ENCODE results near the gene PPM1L.

PPM1L gene

DNA sequence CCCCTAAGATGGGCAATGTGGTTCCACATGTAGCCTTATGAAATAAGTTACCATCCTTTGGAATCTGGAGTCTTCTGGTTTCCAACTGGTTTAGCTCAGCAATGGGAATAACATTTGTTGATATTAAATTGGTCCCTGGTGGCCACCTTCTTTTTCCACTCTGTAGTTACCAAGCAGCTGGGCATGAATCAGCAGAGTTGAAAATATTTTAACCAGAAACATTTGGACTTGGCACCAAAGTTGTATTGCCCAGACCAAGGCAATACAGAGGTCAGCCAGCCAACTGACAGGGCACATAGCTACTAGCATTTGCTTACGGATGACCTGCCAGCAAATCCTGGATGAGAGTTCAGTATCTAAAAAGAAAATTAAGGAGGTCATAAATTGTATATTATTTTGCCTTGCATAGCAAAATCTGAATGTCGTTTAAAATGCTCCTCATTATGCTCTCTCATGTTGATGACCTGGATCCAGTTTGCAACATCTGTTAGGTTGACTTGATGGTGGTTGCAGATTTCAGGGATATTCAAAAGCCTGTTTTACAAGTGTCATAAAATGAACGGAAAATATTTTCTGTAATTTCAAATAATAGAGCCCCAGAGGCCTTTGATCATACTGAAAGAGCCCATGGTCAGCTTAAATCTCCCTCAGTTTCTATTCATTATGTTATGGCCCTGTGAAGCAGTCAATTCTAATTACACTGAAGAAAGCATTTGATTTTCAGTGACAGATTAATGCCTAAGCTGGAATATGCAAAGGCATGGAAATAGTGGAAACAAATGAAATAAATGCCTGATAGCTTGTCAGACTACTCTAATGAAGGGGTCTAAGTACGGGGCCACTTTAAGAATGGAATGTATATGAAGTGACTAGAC lies 54.6 kb downstream of the PPM1L start:
- no peak for DNase-seq

DNA sequence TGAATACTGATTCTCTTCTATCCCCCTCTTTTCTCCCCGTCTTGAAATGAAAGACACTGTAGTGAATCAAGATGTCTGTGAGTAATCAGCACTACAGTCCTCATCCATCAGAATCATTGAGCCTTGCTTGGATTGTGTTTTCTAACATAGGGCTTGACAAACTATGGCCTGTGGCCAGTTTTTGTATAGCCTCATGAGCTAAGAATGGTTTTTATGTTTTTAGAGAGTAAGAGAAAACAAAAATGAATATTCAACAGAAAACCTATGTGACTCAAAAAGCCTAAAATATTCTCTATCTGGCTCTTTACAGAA lies 55.2 kb downstream of the PPM1L start:
- DNase-seq = no peak

DNA sequence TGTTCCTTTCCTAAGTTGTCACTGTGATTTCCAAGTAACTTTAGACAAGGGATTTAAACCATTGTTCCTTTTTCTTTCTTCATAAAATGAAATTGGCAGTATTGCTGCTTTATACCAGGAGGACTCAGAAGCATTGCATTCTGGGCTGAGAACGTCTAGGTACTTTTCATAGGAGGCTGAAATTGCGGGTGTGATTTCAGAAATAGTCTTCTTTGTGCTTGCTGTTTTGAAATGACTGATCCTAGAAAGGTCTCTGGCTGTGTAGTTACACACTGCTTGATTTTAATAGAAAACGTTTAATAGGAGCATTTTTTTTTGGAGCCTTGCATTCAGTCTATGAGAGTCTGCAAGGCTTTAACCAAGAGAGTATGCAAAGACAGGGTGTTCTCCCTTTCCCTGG lies 56.3 kb downstream of the PPM1L start:
- no peak for DNase-seq

DNA sequence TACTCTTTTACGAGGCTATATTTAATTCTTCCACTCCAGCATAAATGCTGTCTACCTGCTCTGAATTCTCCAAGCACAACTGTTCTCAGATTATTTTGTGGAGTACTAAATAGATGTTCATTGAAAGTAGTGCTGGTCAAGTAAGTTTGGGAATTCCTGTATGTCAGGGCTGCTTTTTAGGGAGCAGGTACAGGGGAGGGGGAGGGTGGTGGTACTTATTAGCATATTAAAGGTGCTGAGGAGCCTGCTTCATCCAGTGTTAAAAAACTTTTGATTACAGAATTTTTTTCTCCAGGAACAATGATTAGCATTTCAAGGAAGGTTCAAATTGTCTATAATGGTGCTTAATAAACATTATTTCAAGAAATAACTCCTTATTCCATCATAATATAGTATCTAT lies 59.2 kb downstream of the PPM1L start:
- no peak for DNase-seq

DNA sequence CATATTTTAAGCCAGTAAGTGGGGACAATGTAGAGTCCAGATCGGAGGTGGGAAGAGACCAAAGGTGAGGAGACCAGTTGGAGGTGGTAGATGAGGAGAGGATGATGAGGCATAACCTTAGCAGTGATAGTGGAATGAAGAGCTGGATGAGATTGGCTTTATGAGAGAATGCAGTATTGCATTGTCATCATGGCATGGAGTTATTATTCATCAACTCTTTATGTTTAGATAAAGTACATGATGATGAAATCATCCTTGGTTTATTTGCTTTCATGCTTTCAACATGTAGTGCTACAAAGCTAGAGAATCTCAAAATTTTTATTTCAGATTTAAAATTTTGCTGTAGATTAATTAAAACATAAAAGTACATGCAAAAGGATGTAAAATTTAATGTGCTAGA lies 64.0 kb downstream of the PPM1L start:
- DNase-seq = no peak

DNA sequence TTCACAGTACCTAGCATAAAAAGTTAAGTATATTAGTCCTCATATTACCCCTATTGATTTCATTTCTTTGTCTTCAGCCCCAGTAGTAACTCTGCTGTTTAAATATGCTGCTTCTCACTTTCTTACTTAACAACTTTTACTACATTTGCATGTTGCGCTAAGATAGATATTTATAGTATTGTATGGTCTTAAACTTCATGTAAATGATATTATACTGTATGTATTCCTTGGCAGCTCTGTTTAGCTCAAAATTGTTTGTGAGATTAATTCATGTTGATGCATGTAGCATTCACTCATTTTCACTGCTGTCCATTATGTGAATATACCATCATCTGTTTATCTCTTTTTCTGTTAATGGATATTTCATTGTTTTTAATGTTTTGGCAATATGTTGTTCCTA lies 64.4 kb downstream of the PPM1L start:
- DNase-seq = no peak

DNA sequence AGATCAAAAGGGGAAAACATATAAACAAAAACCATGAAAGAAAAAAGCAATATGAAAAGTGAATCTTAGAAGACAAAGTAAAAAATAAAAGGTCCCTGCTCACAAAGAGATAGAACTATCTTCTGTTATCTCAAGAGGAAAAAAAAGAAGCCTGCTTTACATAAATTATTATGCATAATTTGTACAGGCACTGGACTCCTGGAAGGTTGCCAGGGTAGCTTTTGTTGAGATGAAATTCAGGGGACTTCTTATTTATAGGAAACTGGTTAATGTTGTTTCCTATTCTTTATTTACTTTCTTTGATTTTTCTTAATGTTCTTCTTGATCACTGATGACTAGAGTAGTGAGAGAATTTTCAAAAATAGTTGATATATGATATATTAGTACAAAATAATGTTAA lies 66.9 kb downstream of the PPM1L start:
- DNase-seq = peak; percentile 41

DNA sequence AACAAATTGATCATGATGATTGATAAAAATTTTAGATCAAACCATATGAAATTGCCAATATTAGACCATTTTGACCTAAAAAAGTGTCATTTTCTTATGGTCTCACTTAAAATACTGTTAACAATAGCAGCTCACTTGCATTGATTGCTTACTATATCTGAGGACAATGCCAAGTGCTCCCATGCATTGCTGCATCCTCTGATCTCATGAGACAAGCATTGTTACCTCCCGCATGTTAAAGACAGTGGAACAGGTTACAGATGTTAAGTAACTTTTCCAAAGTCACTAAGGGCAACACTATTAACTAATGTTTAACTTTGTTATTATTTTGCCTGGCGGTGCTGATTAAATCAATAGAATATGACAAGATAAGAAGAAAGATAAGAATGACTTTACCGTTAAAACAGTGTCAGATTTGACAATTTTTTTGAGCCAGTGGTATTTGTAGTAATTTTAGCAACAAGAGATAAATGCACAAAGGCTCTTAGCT lies 69.3 kb downstream of the PPM1L start:
- no peak for DNase-seq

DNA sequence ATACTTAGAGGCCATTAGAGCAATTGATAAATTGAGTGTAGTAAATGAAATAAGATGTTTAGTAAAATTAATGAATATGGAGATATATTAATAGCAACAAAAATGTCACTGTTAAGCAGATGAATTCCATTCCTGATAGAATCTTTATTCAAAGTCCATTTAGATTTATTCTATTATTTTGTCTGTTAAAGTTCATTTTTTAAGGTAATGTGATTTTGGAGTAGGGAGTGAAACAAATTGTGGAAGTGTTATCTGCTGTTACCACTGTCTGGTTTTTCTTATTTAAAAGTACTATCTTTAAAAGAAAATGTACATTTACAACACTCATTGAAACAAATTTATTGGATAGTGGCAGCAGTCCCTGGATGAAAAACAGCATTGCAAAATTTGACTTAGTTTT lies 70.4 kb downstream of the PPM1L start:
- no peak for DNase-seq

DNA sequence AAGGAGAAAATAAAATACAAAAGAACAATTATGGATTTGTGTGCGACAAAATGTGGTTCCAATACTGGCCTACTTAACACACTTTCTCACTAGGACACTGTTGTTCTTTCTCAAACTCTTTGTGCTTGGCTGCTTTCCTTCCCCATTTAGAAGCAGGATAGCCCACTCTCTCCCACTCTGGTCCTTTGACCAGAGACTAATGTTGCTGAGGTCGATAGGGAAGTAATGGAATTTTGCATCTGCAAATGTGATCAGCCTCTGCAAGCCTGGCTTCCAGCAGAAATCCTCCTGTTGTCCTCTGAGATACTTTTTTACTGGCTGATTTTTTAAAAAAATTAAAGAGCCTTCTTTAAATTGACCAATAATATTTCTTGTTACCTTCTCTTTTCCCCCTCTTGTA lies 71.0 kb downstream of the PPM1L start:
- peak; percentile 20 for DNase-seq

DNA sequence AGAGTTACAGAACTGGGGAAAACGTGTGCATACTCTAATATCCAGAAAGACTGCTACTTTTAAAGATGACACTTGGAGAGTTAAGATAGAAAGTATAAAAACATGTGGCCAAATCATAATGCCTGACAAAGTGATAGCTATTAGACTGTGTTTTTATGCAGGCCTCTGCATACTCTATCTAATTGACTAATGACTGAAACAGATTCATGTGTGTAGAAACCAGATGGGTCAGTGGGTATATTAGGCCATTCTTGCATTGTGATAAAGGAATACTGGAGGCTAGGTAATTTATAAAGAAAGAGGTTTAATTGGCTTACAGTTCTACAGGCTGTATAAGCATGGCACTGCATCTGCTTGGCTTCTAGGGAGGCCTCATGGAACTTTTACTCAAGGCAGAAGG lies 71.5 kb downstream of the PPM1L start:
- peak; percentile 82 for DNase-seq

DNA sequence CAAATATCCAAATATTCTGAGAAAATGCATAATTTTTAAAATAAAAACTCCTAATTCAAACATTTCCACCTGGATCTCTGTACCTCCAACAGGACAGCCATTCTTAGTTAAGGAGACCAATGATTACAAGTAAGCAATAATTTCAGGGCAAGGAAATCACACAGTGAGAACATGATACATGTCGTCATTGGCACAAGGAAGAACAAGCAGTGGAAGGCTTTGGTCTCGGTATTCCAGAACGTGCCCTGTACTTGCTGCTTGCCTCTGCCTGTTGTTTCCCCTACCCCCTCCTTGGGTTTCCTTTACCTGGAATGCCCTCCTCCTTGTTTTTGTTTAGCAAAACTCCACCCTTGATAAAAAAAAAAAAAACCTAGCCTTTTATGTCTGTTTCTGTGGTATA lies 72.8 kb downstream of the PPM1L start:
- peak; percentile 48 for DNase-seq

DNA sequence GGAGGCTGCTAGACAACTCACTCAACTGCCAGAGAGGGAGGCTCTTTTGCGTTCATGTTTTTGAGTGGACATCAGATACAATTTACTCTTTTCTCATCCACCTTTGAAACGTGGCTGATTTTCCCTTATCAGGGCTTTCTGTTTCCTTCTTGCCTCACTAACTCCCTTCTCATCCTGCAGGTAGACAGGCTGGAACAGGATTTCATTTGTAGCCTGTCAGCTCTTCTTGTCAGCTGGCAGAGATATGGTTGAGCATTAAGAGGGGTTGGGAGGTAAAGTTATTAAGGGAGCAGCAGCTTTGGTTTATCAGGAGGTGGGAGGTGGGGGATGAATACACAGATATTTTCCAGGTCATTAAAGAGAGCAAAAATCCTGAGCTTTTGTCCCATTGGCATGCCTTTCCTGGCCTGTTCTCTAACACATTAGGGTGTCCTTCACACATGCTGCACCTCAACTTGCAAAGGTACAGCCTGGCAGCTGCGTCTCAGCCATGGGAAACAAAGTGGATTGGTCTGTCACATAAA lies 73.5 kb downstream of the PPM1L start:
- DNase-seq = peak; percentile 93

DNA sequence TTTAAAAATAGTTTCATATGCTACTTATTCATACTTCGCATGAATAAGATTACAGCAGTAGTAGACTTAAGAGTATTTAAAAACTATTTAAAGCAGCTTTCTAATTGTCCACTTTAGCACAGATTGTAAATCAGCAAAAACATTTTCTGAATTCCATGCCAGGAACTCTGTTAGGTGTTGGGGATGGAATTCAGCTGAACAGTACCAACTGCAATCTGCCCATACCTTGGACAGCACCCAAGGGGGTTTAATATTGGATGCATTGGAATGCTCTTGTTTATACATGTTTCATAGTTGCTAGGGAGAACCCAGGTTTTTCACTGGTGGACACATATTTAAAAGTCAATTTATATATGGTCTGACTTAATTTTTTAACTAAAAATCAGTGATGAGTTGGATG lies 74.8 kb downstream of the PPM1L start:
- peak; percentile 53 for DNase-seq

DNA sequence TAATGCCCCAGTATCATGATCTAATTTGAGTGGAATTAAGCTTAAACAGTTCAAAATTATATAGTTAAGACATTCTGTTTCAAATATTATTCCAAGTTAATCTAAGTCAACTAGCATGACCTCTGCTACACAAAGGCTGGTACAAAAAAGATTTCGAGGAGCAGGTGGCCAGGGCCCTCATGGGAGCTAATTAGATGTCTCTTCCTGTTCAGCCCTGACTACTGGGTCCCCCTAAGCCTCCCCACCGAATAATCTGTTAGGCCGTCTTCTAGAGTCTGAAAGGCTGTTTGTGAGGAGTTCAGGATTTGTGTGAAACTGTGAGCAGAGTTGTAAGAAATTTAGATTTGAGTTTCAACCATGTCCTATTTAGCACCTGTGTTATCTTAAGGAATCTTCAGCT lies 75.4 kb downstream of the PPM1L start:
- peak; percentile 98 for DNase-seq

DNA sequence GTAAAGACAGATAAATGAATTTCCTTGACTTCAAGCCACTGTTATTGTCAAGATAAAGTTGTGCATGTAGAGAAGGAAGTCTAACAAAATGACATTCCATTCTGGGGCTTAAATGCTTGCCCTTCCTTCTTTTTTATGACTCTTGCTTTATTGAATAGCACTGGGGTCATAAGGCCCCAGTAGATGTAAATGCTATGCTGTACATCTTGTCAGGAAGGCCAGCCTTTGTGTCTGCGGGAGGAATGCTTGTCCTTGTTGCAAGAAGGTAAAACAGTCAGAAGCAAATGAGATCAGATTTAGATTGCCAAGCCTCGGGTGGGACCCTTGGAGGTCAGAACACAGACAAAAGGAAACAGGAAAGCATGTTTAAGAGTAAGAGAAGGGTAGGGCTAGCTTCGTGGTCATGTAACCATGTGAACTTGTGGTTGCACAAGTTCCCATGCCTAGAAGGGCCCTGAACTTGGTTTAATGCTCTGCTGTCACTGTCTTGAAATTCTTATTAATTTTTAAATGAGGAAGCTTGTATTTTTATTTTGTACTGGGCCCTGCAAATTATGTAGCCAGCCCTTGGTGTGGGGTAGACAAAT lies 81.5 kb downstream of the PPM1L start:
- DNase-seq = no peak

DNA sequence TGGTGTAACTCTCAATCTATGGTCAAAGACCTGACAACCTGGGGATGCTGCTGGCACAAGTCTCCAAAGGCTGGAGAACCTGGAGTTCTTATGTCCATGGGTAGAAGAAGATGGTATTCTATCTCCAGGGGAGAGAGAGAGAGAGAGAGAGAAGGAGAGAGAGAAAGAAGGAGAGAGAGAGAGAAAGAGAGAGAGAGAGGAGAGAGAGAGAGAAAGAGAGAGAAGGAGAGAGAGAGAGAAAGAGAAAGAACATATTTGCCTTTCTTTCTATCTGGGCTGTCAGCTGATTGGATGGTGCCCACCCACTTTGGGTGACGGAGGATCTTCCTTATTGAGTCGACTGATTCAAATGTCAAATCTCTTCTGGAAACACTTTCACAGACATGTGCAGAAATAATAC lies 84.6 kb downstream of the PPM1L start:
- DNase-seq = no peak

DNA sequence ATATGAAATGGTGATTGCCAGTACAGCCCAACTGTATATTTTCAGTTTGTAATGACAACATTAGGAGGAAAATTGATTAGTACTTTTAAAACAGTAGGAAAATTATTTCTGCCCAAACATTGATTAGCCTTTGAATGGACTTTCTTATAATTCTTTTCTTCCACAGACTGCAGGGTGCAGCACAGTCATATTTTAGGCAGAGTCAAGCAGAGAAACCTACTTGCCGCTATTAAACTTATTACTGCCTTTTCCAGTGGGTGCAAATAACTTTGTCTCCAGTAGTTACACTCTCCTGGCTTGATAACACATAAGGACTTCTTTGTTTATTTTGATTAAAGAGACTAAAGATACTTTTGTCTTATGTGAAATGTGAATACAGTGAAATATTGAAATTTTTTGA lies 85.4 kb downstream of the PPM1L start:
- no peak for DNase-seq

DNA sequence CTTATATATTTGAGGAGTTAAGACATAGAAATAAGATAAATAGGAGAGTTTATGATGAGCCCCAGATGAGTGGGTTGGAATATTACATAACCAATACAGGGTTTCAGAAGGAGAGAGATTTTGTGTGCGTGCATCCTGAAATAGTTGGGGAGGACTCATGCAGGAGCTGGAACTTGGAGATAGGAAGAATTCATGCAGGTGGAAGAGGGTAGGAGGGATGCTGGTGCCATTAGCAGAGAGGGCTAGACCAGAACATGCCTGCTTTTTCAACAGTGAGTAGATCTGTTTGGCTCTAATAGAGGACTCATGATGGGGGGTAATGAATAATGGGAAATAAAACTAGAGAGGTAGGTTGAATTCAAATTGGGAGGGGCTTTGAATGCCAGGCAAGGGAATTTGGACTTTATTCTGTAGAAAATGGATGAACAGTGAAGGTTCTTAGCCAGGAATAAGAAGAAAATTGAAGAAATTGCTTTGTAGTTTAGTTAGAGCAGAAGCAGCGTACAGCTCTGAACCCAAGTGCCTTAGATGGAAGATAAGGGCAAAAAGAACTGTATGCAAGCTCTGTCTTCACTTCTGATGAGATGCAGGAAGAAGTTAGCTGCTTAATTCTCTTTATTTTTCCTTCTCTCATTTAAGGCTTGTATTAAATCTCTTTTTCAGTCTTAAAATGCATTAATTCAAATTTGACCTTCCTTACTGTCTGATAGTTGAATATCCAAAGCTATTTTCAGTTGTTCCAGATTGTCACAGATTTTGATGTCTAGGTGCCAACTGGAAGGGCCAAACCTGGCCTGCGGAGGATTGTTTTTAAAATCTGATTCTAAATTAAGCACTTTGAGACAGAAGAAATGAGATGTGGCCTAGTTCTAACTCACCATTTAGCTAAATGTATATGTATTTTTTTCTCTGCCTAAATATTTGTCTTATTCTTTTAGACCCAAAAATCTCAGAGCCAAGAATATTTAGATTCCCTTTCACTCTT lies 86.3 kb downstream of the PPM1L start:
- no peak for DNase-seq

DNA sequence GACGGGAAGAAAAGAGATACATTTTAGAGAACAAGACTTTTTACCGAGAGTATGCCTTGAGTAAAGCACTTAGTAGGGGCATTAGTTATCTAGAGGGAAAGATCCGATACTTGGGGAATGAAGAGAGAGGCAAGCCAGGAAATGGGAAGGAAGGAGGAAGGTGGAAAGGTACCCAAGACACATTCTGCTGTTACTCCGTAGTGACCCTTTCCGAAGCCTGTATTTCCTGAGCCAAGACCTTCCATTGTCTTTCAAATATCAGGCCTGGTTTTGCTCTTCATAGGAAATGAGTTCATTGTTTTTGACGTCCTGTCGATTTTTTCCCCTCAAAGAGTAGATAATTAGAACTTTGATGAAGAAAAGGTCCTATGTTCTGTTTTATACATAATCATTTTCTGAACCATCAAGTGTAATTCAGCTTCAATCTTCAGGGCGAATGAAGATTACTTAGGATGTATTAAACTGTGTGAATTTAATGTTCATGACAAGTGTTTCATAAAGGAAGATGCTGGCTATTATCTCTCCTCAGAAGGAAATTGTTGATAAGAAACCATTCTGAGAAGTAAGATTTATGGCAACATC lies 95.7 kb downstream of the PPM1L start:
- DNase-seq = no peak

DNA sequence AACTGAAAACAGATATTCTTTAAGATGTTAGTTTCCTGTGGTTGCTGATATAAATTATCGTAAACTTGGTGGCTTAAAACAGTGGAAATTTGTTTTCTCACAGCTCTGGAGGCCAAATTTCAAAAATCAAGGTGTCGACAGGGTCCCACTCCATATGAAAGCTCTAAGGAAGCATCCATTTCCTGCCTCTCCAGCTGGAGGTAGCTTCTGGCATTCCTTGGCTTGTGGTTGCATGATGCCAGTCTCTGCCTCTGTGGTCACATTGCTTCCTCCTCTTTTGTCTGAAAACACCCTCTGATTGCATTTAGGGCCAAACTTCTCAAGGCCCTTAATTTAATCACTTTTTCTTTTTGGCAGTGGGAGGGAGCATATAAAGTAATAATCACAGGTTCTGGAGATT lies 96.8 kb downstream of the PPM1L start:
- no peak for DNase-seq

DNA sequence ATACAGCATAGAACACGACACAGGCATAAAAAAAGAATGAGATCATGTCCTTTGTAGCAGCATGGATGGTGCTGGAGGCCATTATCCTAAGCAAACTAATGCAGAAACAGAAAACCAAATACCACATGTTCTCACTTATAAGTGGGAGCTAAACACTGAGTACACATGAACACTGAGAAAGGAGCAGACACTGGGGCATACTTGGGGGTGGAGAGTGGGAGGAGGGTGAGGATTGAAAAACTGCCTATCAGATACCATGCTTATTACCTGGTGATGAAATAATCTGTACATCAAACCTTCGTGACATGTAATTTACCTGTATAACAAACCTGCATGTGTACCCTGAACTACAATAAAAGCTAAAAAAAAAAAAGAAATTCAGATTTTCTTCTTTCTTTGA lies 100.4 kb downstream of the PPM1L start:
- no peak for DNase-seq

All from NCI-H82 (cell line).